GM04504 (cell line): ENCODE results near the gene TCERG1L.
"Not testable (repeated sequence)": the region's sequence is repeated elsewhere in the genome, so short reads cannot be mapped to it uniquely, and the experiment has no call there.

Source experiments
- DNase-seq: peaks from one replicate; pipeline ENCODE4 v3.0.0-alpha.2; 2012; ENCODE audit warnings: low read depth

TCERG1L gene

DNA sequence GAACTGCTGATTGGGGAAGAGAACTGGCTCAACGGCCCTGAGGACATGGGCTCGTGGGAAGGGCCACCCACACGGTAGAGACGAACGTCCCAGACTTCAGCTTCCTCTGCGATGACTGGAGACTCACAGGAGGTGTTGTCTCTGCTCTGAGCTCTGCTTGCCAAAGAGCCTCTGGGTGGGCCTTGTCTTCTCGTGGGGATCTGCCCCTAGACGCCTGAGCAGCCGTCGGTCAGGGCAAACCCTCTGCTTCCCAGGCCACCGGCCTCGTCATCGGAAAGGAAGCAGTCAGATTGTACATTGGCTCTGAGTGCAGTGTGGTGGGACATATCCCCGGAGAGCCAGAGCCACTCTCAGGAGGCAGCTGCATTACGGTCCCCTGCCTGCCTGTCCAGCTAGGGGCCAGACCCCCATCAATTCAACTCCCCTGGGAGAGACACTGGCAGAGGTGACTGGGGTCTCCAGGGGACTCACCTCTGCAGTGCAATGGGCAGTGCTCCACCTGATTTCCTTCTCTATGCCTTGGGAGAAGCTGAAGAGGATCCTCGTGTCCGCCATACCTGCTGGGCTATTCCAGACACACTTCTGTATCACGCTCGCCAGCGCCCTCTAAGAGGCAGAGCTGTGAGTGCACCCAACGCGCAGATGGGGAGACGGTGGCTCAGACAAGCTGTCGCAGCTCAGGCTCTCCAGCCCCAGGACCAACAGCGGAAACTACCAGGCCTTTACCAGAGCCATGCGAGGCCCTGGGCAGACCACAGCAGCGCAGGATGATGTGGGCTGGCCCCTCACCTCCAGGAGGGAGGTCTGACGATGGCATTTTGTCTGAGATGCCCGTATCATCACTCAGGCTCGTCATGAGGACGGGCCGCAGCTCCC lies 227.4 kb downstream of the TCERG1L start:
- no peak for DNase-seq

DNA sequence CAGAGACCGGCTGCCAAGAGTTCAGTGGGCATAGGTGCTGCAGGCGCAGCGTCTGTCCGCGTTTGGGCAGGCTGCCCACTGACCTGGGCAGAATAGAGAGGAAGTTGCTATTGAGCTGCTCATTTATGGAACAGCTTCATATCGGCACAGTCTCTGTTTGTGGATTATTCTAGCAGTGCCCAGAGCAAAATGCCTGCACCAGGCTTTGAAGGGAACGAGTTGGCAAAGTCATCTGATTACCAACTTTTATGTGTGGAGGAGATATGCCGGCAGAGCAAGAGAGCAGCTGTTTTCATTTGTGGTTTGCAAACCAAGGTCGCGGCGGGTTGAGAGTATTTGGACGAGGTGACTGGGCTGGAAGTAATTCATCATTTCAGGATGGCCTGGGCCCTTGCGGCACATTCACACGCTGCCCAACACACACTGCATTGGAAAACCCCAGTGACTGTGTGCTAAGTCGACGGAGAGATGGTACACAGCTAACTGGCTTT lies 228.5 kb downstream of the TCERG1L start:
- no peak for DNase-seq

DNA sequence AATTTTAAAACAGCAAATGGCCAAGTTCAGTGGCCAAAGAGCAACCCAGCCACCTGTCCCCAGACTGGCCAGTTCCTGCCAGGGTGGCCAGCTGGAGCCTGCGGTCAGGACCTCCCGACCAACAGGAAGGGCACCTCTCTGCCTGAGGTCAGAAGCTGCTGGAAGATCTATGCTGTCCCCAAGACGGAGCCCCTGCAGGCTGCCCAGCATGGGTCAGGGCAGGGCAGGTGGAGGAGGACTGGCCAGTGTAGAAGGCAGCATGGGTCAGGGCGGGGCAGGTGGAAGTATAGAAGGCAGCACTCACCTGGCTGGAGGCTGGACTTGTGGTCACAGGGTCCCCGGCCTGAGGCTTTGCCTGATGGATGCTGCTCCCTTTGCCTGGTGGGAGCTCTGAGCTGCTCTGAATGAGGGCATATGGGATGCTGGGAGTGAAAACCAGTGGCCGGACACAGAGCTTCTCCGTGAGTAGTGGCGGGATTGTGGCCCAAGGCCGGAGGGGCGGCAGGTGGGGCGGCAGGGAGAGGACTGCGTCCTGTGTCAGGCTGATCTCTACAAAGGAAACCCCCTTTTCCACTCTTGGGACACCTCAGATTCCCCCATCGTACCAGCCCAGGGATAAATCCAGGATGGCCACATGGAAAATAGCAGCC lies 229.2 kb downstream of the TCERG1L start:
- no peak for DNase-seq

DNA sequence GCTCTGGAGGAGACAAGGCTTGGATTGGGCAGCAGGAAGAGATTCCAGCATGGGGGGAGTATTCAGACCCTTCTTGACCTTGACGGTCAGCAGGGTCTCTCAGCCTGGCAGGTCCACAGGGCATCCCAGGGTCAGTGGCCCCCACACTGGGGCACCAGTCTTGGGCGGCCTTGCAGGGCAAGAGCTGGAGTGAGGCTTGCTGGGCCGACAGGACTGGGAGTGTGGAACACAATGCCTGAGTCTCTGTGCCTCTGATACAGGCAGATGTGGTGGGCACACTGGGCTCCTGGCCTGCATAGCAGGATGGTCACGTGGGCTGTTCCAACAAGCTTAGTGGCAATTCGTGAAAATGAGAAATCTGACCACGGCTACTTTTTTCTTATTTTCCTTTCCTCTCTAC lies 229.7 kb downstream of the TCERG1L start:
- DNase-seq, result no peak

DNA sequence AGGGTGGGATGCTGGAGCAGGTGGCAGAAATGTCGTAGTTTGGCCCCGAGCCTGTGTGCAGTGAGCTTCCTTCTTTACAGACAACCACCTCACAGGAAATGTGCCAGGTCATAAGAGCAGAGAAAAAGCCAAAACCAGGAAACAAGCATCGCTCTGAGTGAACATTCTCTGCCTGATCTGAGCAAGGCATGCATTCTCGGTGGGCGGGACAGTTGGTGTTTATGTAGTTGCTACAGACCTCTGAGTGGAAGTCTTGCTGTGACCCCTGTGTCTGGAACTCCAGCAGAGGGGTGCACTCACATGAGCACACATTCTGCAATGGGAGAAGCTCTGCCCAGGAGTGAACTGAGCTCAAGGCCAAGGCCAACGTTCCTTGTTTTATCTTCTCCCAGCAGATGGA lies 230.1 kb downstream of the TCERG1L start:
- no peak for DNase-seq

DNA sequence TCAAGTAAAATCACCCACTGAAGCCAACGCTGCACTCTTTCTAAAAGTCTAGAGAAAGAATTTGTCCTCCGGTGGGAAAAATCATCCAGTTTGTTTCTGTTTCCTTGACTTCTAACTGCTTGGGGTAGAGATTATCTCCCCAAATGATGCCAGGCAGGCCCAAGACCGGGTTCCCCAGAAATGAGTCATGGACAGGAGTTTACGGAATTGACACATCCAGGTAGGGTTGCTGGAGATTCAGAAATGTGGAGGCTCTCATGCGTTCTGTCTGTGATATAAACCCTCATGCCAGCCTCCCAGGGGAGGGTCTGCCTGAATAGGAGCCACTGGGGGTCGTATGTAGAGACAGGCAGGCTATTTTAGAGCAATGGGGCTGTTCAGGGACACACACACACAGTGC lies 230.9 kb downstream of the TCERG1L start:
- DNase-seq, result no peak

DNA sequence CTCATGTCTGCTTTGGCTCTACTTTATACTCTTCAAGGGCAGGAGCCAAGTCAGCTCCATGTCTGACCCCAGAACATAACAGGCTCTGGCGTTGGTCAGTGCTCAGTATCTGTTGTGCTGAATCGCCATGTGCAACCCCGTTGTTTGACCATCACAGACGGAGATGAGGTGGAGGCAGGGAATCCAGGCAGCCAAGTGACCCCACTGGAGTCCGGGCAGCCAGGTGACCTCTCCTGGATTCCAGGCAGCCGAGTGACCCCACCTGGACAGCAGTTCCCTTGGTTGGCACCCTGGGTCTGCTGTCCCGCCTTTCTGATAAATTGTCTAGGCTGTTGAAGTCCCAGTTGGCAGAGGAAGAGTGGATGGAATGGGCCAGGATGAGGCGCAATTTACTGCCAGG lies 232.2 kb downstream of the TCERG1L start:
- DNase-seq, result no peak

DNA sequence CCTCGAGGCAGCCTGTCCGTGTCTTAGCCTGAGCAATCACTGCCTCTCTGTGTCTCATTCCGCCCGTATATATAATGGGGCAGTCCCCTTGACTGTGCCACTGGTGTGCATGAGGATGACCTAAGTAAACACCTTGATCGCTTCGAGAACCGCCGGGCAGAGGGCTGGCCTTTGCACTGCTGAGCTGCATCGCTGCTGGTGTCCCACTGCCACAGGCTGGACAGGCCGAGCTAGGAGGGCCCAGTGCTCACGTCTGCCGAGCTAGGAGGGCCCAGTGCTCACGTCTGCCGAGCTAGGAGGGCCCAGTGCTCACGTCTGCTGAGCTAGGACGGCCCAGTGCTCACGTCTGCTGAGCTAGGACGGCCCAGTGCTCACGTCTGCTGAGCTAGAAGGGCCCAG lies 232.6 kb downstream of the TCERG1L start:
- DNase-seq, result not testable (repeated sequence)

DNA sequence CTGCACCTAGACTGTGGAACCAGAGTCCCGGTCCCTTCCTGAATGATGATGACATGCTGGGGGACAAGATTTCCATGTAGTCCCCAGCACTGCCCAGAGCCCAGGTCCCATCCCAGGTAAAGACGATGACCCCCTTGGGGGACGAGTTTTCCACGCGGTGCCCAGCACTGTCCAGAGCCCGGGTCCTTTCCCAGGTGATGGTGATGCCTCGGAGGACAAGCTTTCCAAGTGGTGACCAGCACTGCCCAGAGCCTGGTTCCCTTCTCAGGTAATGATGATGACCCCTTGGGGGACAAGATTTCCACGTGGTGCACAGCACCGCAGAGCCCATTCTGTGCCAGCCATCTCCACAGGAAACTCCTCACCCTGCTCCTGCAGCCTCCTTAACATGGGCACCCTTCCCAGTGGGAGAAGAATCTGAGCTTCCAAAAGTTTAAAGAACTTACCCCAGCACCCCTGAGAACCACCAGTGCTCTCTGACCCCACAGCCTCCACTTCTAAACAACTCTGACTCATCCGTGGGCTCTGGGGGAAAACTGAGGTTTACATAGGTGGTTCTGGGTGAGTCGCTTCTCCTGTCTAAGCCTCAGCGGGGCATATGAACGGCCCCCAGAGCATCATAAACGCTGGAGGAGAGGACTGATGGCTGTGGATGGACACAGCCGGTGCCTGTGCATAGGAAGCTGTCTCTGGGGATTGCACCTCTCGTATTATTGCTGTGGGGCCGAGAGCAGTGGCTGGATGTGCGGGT lies 233.2 kb downstream of the TCERG1L start:
- DNase-seq, result no peak

DNA sequence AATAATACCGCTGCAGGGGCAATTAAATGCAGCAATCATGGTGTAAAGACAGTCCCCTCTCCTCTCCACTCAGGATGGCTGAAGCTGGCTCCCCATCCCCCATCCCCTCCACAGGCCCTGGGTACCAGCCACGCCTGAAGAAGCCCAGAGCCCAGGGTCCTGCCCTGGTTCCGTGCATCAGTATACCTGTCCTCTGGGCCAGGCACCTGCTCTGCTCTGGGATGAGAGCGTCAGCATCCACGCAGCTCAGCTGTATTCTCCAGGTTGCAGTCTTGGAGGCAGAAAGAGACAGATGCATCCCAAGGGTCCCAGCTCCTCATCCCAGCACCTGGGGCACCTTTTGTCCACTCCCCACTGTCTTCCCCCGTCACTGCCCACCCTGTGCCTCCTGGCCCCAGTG lies 233.8 kb downstream of the TCERG1L start:
- DNase-seq, result no peak

DNA sequence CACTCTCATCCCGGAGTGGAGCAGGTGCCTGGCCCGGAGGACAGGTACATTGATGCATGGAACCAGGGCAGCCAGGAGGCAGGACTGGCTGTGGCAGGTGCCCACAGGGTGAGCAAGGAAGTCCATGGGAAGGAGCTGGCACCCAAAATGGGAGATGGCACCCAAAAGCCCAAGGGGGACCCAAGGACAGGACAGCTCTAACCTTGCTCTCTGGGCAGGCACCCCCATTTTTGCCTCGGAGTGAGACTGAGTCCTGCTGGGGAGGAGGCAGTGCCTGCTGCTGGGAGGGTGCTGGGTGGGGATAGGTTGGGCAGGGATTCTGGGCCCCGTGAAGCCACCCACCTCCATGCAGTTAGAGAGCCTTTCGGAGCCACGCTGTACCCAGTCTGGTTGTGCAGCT lies 234.5 kb downstream of the TCERG1L start:
- DNase-seq, result no peak

DNA sequence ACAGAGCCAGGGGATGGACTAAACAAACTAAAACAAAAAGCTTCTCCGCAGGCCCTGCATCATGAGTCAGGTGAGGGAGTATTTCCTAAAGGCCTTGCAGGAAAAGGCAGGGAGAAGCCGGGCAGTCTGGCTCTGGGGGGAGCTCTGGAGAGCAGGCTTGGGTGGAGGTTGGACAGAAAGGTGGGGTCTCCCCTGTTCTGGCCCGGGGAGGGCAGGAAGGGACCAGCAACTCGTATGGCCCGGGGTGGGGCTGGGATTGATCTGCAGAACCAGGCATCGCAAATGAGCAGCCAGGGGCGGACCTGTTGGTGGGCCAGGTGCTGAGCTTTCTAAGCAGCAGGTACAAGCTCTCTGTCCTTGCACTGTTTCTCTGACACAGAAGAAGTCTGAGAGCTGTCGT lies 235.2 kb downstream of the TCERG1L start:
- no peak for DNase-seq

DNA sequence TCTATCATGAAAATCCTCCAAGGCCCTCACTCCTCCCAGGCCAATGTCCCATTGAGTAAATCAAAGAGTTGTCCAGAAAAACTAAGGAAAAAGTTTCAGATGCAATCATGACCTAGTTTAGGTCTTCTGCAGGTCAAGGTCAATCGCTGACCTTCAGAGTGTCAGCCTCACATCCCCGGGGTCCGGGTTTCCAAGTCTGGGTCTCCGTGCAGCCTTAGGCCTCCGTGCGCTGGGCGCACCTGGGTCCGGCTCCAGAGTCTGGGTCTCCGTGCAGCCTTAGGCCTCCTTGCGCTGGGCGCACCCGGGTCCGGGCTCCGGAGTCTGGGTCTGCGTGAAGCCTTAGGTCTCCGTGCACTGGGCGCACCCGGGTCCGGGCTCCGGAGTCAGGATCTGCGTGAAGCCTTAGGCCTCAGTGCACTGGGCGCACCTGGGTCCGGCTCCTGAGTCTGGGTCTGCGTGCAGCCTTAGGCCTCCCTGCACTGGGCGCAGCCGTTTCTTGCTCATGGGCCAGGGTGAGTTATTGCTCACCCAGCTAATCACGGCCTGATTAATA lies 236.2 kb downstream of the TCERG1L start:
- no peak for DNase-seq

DNA sequence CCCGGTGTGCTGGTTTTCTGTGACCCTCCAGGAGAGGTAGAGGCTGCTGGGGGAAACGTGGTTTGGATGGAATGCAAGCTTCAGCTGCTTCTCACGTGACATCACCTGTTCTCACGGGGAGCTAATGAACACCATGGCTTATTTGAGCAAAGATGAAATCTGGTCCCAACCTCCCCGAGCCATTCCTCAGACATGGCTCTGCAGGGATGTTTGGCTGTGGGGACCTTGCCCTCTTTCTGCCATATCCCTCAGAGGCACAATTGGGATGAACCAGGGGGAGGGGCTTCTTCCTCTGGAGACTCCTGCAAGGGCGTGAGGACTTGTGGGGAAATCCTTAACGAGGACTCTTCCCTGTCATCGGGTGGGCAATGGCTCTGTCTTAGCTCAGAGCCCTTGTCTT lies 236.8 kb downstream of the TCERG1L start:
- no peak for DNase-seq

DNA sequence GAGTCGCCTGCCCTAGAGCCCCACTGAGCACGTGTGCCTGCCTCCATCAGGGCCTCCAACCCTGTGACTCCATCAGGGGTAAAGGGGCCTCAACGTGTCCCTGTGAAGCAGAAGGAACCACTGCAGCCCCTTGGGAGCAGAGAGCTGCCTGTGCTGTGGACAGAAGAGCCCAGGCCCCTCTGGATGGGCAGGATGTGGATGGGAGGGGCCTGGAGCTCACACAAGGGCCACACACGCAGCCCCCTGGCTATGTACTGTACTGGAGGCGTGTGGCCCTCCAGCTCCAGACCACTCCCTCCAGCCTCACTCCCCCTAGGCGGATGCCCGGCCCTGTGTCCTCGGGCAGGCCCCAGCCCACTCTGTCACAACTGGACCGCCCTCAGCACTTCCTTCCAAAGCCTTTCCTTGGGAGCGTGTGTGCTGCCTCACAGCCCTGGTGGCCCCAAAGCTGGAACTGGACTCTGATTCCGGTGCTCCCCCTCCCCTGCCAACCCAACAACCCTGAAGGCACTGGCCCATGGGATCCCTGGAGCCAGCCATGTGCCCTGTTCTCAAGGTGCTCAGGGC lies 238.0 kb downstream of the TCERG1L start:
- DNase-seq, result no peak

DNA sequence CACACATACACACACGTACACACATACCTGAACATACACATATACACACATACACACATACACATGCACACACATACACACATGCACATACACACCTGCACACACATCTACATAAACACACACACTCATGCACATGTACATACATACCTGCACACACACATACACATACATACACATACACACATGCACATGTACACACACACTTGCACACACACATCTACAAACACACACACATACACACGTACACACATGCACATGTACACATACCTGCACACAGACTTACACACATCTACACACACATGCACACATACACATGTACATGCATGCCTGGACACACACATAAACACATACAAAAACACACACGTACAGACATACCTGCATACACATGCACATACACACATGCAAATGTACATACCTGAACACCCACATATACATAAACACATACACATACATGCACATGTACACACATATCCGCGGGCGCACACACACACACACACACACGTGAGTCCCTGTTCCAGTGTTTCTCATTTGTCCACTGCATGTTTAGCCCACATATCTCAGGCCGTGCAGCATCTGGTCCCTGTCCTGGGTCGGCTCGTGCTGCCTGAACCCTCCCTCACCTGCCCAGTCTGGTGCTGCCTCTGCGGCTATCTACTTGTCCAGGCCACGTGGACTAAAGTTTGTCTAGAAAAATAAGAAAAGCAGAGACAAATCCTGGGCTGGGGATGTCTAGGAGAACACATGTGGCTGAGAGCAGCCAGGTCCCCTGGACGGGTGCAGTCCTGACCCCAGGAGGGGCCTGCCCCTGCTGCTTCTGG lies 238.7 kb downstream of the TCERG1L start:
- DNase-seq, result no peak

DNA sequence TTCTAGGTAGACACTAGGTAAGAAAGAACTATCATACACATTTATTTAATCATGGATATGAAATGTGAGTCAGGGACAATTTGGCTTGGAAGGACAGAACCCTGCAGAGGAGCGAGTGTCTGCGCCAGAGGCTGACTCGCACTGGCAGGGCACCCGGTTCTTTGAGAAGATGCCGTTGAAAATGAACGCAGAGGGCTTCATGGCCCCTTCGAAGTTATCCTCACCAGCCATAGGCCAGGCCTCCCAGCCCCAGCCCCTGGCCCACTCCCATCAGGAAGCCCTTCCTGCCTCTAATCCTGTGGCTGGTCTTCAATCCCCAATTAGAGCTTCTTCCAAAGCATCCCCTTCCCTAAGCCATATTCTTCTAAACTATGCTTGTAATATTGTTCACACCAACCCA lies 239.8 kb downstream of the TCERG1L start:
- DNase-seq, result no peak

DNA sequence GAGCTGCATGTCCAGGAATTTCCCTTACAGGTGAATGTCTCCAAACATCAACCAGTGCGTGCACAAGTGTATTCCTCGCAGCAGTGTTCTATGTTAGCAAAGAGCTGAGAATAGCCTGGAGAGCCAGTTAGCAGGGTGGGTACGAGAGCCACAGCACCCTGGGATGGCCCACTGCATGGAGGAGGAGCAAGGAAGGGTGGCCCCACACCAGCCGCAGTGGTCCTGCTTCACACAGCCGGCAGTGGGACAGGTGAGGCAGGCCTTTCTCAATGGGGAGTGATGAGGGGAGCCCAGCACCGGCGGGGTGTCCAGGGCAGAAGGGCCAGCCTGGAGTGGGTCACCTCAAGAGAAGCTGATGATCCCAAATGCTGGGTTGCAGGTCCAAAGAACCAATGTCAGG lies 240.7 kb downstream of the TCERG1L start:
- DNase-seq, result no peak

DNA sequence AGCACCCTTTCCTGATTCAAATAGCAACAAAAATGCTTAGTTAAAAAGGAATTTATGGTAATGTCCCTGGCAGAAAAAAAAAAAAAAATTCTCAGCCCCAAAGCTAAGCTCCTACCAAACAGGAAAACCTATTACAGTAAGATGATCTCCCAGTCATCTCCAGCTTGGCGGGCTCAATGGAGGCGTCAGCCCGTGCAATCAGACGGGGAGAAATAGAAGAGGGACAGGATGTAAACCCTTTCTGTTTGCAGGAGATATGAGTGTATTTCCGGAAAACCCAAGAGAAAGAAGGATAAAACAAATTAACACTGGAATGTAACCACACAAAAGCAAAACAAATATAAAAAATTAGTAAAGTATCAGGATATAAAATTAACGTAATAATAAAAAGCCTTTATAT lies 242.8 kb downstream of the TCERG1L start:
- DNase-seq, result no peak

DNA sequence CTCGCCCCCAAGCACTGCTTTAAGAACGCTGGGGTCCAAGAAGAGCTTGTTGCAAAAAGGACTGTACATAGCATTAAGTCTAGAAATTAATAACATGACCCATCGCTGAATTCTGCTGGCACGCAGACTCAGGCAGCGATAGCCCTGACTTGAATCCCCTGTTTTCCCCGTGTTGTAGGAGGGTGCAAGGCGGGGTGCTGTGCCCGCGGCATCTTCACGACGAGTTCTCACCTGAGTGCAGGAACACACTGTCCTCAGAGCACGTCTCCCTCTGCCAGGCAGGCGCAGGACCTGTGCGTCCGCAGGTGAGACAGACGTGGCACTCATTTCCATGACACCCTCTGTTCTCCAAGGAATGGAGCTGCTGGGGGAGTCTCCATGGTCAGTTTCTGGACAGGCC lies 243.2 kb downstream of the TCERG1L start:
- no peak for DNase-seq

DNA sequence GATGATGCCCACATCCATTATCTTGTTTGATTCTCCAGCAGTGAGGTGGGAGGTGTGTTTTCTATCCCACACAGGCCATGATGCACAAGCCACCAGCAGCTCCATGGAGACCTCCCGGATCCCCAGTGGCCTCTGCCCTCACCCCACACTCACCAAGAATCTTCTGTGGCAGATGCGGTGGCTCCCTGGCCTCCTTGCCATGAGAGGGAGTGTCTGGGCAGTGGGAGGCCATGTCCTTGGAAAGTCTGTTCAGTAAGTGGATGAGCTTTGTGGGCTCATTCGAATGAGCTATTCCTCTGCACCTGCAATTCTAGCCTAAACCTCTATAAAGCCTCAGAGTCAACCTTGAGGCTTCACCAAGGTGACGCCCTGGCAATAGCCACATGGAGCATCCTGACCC lies 243.8 kb downstream of the TCERG1L start:
- DNase-seq, result no peak
